Mesenchymal stem cell (in vitro differentiated cells and primary cell): ENCODE measurements around the gene RSRP1.

Experiments used
- DNase-seq: peaks from one replicate; pipeline ENCODE4 v3.0.0-alpha.2; 2013
- H2AFZ ChIP-seq: one replicate; pipeline ENCODE4 v1.6.1; 2013; ENCODE audit warnings: low read depth, mild to moderate bottlenecking, control low read depth, inconsistent platforms, low read length, moderate library complexity
- H2AK5ac ChIP-seq: 2 replicates; pipeline ENCODE4 v1.6.1; 2013; ENCODE audit warnings: low read length, moderate library complexity, mild to moderate bottlenecking, inconsistent platforms; ENCODE audit not compliant: severe bottlenecking
- H2BK120ac ChIP-seq: one replicate; pipeline ENCODE4 v1.6.1; 2013; ENCODE audit warnings: low read depth, mild to moderate bottlenecking, inconsistent platforms, low read length, moderate library complexity
- H2BK12ac ChIP-seq, 2 experiments: one replicate each; pipeline ENCODE4 v1.6.1; 2013; ENCODE audit warnings: inconsistent platforms in 2 of 2, low read length in 2 of 2, mild to moderate bottlenecking in 2 of 2, moderate library complexity in 2 of 2, control low read depth in 1 of 2
- H2BK15ac ChIP-seq: one replicate; pipeline ENCODE4 v1.6.1; 2013; ENCODE audit warnings: mild to moderate bottlenecking, low read depth, inconsistent platforms; ENCODE audit not compliant: poor library complexity, severe bottlenecking
- H2BK5ac ChIP-seq: 2 replicates; pipeline ENCODE4 v1.6.1; 2013; ENCODE audit warnings: low read depth, mild to moderate bottlenecking, low read length, control low read depth, inconsistent platforms; ENCODE audit not compliant: poor library complexity, severe bottlenecking
- H3K14ac ChIP-seq, 2 experiments: one replicate each; pipeline ENCODE4 v1.6.1; 2013; ENCODE audit warnings: inconsistent platforms in 2 of 2, low read length in 2 of 2, control low read depth in 1 of 2, mild to moderate bottlenecking in 1 of 2, moderate library complexity in 1 of 2
- H3K18ac ChIP-seq, 2 experiments: one replicate each; pipeline ENCODE4 v1.6.1; 2013; ENCODE audit warnings: inconsistent platforms in 2 of 2, low read length in 2 of 2, control low read depth in 1 of 2, low read depth in 1 of 2, mild to moderate bottlenecking in 1 of 2
- H3K23ac ChIP-seq, 2 experiments: one replicate each; pipeline ENCODE4 v1.6.1; 2013; ENCODE audit warnings: inconsistent platforms in 2 of 2, low read length in 2 of 2, mild to moderate bottlenecking in 2 of 2, moderate library complexity in 2 of 2, control low read depth in 1 of 2
- H3K27ac ChIP-seq: 2 replicates; pipeline ENCODE4 v1.5.1; 2013; ENCODE audit warnings: mild to moderate bottlenecking, moderate library complexity, low read length, control low read depth, inconsistent platforms; ENCODE audit not compliant: poor library complexity, severe bottlenecking
- H3K27me3 ChIP-seq, 2 experiments: 2 replicates each; pipeline versions ENCODE4 v1.6.1 to v1.7.0; 2013; ENCODE audit warnings: low read length in 2 of 2, mild to moderate bottlenecking in 2 of 2, moderate library complexity in 2 of 2, control low read depth in 1 of 2, inconsistent platforms in 1 of 2; ENCODE audit not compliant: control insufficient read depth in 1 of 2, insufficient read depth in 1 of 2
- H3K36me3 ChIP-seq, 2 experiments: 2 replicates each; pipeline versions ENCODE4 v1.6.1 to v1.7.0; 2013; ENCODE audit warnings: low read length in 2 of 2, control low read depth in 1 of 2, inconsistent platforms in 1 of 2, low read depth in 1 of 2, mild to moderate bottlenecking in 1 of 2; ENCODE audit not compliant: insufficient read depth in 2 of 2, control insufficient read depth in 1 of 2
- H3K4ac ChIP-seq, 2 experiments: one replicate each; pipeline ENCODE4 v1.6.1; 2013; ENCODE audit warnings: inconsistent platforms in 2 of 2, low read length in 2 of 2, mild to moderate bottlenecking in 2 of 2, moderate library complexity in 2 of 2, control low read depth in 1 of 2, low read depth in 1 of 2
- H3K4me1 ChIP-seq: 2 replicates; pipeline ENCODE4 v1.6.1; 2013; ENCODE audit warnings: low read depth, low read length, control low read depth; ENCODE audit not compliant: control insufficient read depth, insufficient read depth
- H3K4me2 ChIP-seq: 2 replicates; pipeline ENCODE4 v1.6.1; 2013; ENCODE audit warnings: low read length, mild to moderate bottlenecking, inconsistent platforms; ENCODE audit not compliant: poor library complexity, severe bottlenecking
- H3K4me3 ChIP-seq, 2 experiments: 2 replicates each; pipeline versions ENCODE4 v1.5.1 to v1.7.0; 2013; ENCODE audit warnings: low read length in 2 of 2, mild to moderate bottlenecking in 2 of 2, control low read depth in 1 of 2, low read depth in 1 of 2; ENCODE audit not compliant: insufficient read depth in 1 of 2
- H3K79me1 ChIP-seq: replicated peaks from 2 replicates; pipeline ENCODE4 v1.6.1; 2013; ENCODE audit warnings: mild to moderate bottlenecking, control low read depth, low read length, inconsistent platforms; ENCODE audit not compliant: poor library complexity, severe bottlenecking
- H3K9ac ChIP-seq: 2 replicates; pipeline ENCODE4 v1.7.0; 2013; ENCODE audit warnings: mild to moderate bottlenecking, low read length, moderate library complexity
- H3K9me3 ChIP-seq: 2 replicates; pipeline ENCODE4 v1.7.0; 2013; ENCODE audit warnings: mild to moderate bottlenecking, low read length; ENCODE audit not compliant: control insufficient read depth
- H4K8ac ChIP-seq: one replicate; pipeline ENCODE4 v1.6.1; 2013; ENCODE audit warnings: inconsistent platforms, mild to moderate bottlenecking, low read length, moderate library complexity
- H4K91ac ChIP-seq: one replicate; pipeline ENCODE4 v1.6.1; 2013; ENCODE audit warnings: mild to moderate bottlenecking, low read length, inconsistent platforms
- WGBS: methylation state at CpG from one replicate; pipeline ENCODE4 v1.1.7; 2013; ENCODE audit warnings: mixed read lengths; 5-methylcytosine and 5-hydroxymethylcytosine counted together

RSRP1 gene

DNA sequence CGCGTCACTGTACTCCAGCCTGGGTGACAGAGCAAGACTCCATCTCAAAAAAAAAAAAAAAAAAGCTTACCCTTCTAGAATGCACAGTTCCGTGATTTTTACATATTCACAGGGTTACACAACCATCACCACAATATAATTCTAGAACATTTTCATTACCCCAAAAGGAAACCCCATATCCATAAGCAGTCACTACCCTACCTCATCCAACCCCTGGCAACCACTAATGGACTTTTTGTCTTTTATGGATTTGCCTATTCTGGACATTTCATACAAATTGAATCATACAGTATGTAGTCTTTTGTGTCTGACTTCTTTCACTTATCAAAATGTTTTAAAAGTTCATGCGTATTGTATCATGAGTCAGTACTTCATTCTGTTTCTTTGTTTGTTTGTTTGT is 37.7 kb downstream of the RSRP1 start:
- 85% methylated on average over 2 of the region's 4 CpGs for WGBS
- H3K4me1 ChIP-seq: no peaks in the 10 kb centered on the region

GRCh38 chr1:25208561-25209222 is 38.6 kb downstream of the RSRP1 start:
- H3K9me3 ChIP-seq: no peaks in the 10 kb centered on the region
- no peak overlapping the region for H3K14ac ChIP-seq
- H2BK120ac ChIP-seq: no peak overlapping the region
- no peak overlapping the region for H2AFZ ChIP-seq
- H3K79me1 ChIP-seq: no peaks in the 10 kb centered on the region
- H3K36me3 ChIP-seq: no peaks in the 10 kb centered on the region
- no peak overlapping the region for H3K18ac ChIP-seq
- no peak overlapping the region for H2BK12ac ChIP-seq
- no peak overlapping the region for H3K23ac ChIP-seq
- H3K27me3 ChIP-seq: peaks cover 25 to 36% of the 10 kb centered on the region in 2 experiments
- H4K8ac ChIP-seq: no peak overlapping the region
- H3K4me2 ChIP-seq: no peak overlapping the region
- H3K4me3 ChIP-seq: no peak overlapping the region
- no peak overlapping the region for H2AK5ac ChIP-seq
- no peak overlapping the region for H3K27ac ChIP-seq
- no peak overlapping the region for H4K91ac ChIP-seq
- no peak overlapping the region for H3K9ac ChIP-seq
- H3K4ac ChIP-seq: no peak overlapping the region
- no peak for DNase-seq
- no peak overlapping the region for H2BK15ac ChIP-seq
- H3K4me1 ChIP-seq: no peaks in the 10 kb centered on the region
- 69% methylated on average over 2 of the region's 2 CpGs for WGBS
- no peak overlapping the region for H2BK5ac ChIP-seq

More for the DNA sequence above, 37.7 kb downstream of the RSRP1 start:
- no peak overlapping the region for H2BK15ac ChIP-seq
- H2BK5ac ChIP-seq: no peak overlapping the region
- no peak overlapping the region for H3K27ac ChIP-seq
- no peak overlapping the region for H3K14ac ChIP-seq
- H4K91ac ChIP-seq: no peak overlapping the region
- H2BK12ac ChIP-seq: no peak overlapping the region
- no peak overlapping the region for H3K23ac ChIP-seq
- no peaks in the 10 kb centered on the region for H3K9me3 ChIP-seq
- H3K4me3 ChIP-seq: no peak overlapping the region
- H2AFZ ChIP-seq: no peak overlapping the region
- no peak overlapping the region for H3K9ac ChIP-seq
- H3K4ac ChIP-seq: no peak overlapping the region
- H3K27me3 ChIP-seq: peaks cover 25 to 36% of the 10 kb centered on the region in 2 experiments
- no peak overlapping the region for H2BK120ac ChIP-seq
- H3K18ac ChIP-seq: no peak overlapping the region
- no peaks in the 10 kb centered on the region for H3K79me1 ChIP-seq
- no peaks in the 10 kb centered on the region for H3K36me3 ChIP-seq
- no peak for DNase-seq
- no peak overlapping the region for H2AK5ac ChIP-seq
- H3K4me2 ChIP-seq: no peak overlapping the region
- no peak overlapping the region for H4K8ac ChIP-seq

DNA sequence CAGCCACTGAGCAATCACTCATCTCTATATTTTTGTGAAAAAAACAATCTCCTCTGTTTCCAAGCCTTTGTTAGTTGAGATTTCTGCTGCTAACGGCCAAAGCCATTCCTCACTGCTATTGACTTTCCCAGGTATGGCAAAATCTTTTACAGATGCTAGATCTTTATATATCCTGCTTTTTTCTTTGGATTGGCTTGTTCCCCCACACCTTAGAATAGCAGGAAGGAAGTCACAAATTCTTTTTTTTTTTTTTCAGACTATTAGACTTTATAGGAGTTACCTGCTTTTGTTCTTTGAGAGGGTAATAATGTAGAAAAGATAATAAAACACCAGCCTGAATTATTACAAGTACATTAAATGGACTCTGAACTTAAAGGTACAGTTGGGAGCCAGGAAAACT is 39.2 kb downstream of the RSRP1 start:
- H2AFZ ChIP-seq: no peak overlapping the region
- DNase-seq: no peak
- H3K4ac ChIP-seq: no peak overlapping the region
- no peak overlapping the region for H3K9ac ChIP-seq
- H2BK120ac ChIP-seq: no peak overlapping the region
- no peaks in the 10 kb centered on the region for H3K9me3 ChIP-seq
- H3K36me3 ChIP-seq: no peaks in the 10 kb centered on the region
- H3K4me1 ChIP-seq: no peaks in the 10 kb centered on the region
- H4K8ac ChIP-seq: no peak overlapping the region
- no peaks in the 10 kb centered on the region for H3K79me1 ChIP-seq
- H3K4me3 ChIP-seq: no peak overlapping the region
- no peak overlapping the region for H2AK5ac ChIP-seq
- no peak overlapping the region for H3K18ac ChIP-seq
- no peak overlapping the region for H3K27ac ChIP-seq
- H2BK12ac ChIP-seq: no peak overlapping the region
- peaks cover 25 to 36% of the 10 kb centered on the region in 2 experiments for H3K27me3 ChIP-seq
- H2BK5ac ChIP-seq: no peak overlapping the region
- no peak overlapping the region for H4K91ac ChIP-seq
- WGBS: 88% methylated on average over 1 of the region's 1 CpG
- H2BK15ac ChIP-seq: no peak overlapping the region
- H3K23ac ChIP-seq: no peak overlapping the region
- H3K14ac ChIP-seq: no peak overlapping the region
- no peak overlapping the region for H3K4me2 ChIP-seq

- no peak overlapping the region for H3K27ac ChIP-seq
- no peak for DNase-seq
- H3K18ac ChIP-seq: no peak overlapping the region
- peaks cover 27 to 48% of the 10 kb centered on the region in 2 experiments for H3K27me3 ChIP-seq
- H2BK120ac ChIP-seq: no peak overlapping the region
- H2AK5ac ChIP-seq: no peak overlapping the region
- no peak overlapping the region for H3K4me2 ChIP-seq
- no peak overlapping the region for H2BK15ac ChIP-seq
- no peak overlapping the region for H3K9ac ChIP-seq
- H3K4me3 ChIP-seq: no peak overlapping the region
- H2BK5ac ChIP-seq: no peak overlapping the region
- no peak overlapping the region for H3K14ac ChIP-seq
- 93% methylated on average over 5 of the region's 5 CpGs for WGBS
- H3K4ac ChIP-seq: no peak overlapping the region
- H3K9me3 ChIP-seq: no peaks in the 10 kb centered on the region
- H2AFZ ChIP-seq: no peak overlapping the region
- no peaks in the 10 kb centered on the region for H3K4me1 ChIP-seq
- H4K8ac ChIP-seq: no peak overlapping the region
- no peaks in the 10 kb centered on the region for H3K36me3 ChIP-seq
- no peaks in the 10 kb centered on the region for H3K79me1 ChIP-seq
- H4K91ac ChIP-seq: no peak overlapping the region
- H2BK12ac ChIP-seq: no peak overlapping the region
- H3K23ac ChIP-seq: no peak overlapping the region
These were observed 41.1 kb downstream of the RSRP1 start for GRCh38 chr1:25206201-25206600.
